ENCODE results near the gene HRH3.

Gene HRH3

GRCh38 chr20:62219992-62220665 lies at the start of gene HRH3:
Gene HRH3, minus strand, starts transcription at chr20:62220278. Its CDS starts 308 bp downstream, at chr20:62219970.
- peak; percentile 34 for DNase-seq

GRCh38 chr20:62269871-62270270 lies 49.8 kb upstream of the HRH3 start:
- no peak for DNase-seq

- no peak for DNase-seq
Measured at GRCh38 chr20:62269378-62269777, 49.3 kb upstream of the HRH3 start.

GRCh38 chr20:62268228-62268900 lies 48.3 kb upstream of the HRH3 start:
- no peak for DNase-seq

- no peak for DNase-seq
Measured at GRCh38 chr20:62267543-62267942, 47.5 kb upstream of the HRH3 start.

GRCh38 chr20:62266851-62267250 lies 46.8 kb upstream of the HRH3 start:
- DNase-seq = no peak

- DNase-seq = no peak
Measured at GRCh38 chr20:62266340-62266739, 46.3 kb upstream of the HRH3 start.

- no peak for DNase-seq
Measured at GRCh38 chr20:62265365-62265764, 45.3 kb upstream of the HRH3 start.

GRCh38 chr20:62263396-62263795 lies 43.3 kb upstream of the HRH3 start:
- no peak for DNase-seq

- no peak for DNase-seq
Measured at GRCh38 chr20:62262064-62262463, 42.0 kb upstream of the HRH3 start.

GRCh38 chr20:62259294-62259565 lies 39.2 kb upstream of the HRH3 start:
- DNase-seq = no peak

GRCh38 chr20:62258499-62259293 lies 38.6 kb upstream of the HRH3 start:
- DNase-seq = no peak

- no peak for DNase-seq
Measured at GRCh38 chr20:62255976-62256375, 35.9 kb upstream of the HRH3 start.

GRCh38 chr20:62254021-62254724 lies 34.1 kb upstream of the HRH3 start:
- DNase-seq = no peak

- no peak for DNase-seq
Measured at GRCh38 chr20:62253398-62253797, 33.3 kb upstream of the HRH3 start.

GRCh38 chr20:62252342-62252966 lies 32.4 kb upstream of the HRH3 start:
- DNase-seq = no peak

- DNase-seq = no peak
Measured at GRCh38 chr20:62248890-62249560, 28.9 kb upstream of the HRH3 start.

GRCh38 chr20:62246872-62247652 lies 27.0 kb upstream of the HRH3 start:
- no peak for DNase-seq

- DNase-seq = no peak
Measured at GRCh38 chr20:62246431-62246830, 26.4 kb upstream of the HRH3 start.

GRCh38 chr20:62245911-62246280 lies 25.8 kb upstream of the HRH3 start:
- no peak for DNase-seq

- no peak for DNase-seq
Measured at GRCh38 chr20:62244644-62245108, 24.6 kb upstream of the HRH3 start.

Measured in NCI-H1092 treated with DMSO at 0.1 percent for 48 hours (cell line).